ENCODE results near the gene STXBP1. TPM values are rescaled to one million over a fixed set of nuclear protein-coding genes. Genes with fewer than 3 reads are reported as not detected.
A peak's percentile ranks its signal among the peaks of the same experiment; 100 is the strongest.

STXBP1 gene
- total RNA-seq, 4 donors from 2014 or later, result 17.2 to 34.0 (median 19.8) TPM

- H3K27me3 ChIP-seq, result no peaks in the 10 kb centered on the region
- H3K4me3 ChIP-seq, result peak overlapping the region in 2 of 4 donors; percentile 4 to 7
- no peak for DNase-seq (ENCODE audit: extremely low spot score)
- 66% methylated on average over 10 of the region's 10 CpGs for WGBS
- H3K36me3 ChIP-seq, result no peaks in the 10 kb centered on the region
- TF ChIP-seq EP300 (IDR thresholded peaks at IDR 0.05), result no peak
- H3K4me1 ChIP-seq, result peaks cover 9 to 23% (median 14%) of the 10 kb centered on the region in 4 donors
- intact Hi-C loops (cut with DNase I), result no loop called here
- peak overlapping the region; percentile 34 to 43 (median 38) for H3K27ac ChIP-seq (replicated peaks in 1 of 4)
- no peaks in the 10 kb centered on the region for H3K9me3 ChIP-seq
Measured at GRCh38 chr9:127642082-127642740, 30.1 kb downstream of the STXBP1 start.

- no peaks in the 10 kb centered on the region for H3K27me3 ChIP-seq
- intact Hi-C loops (cut with DNase I), result no loop called here
- no peak overlapping the region for H3K4me3 ChIP-seq
- no peaks in the 10 kb centered on the region for H3K36me3 ChIP-seq
- 90% methylated on average over 7 of the region's 8 CpGs for WGBS
- H3K9me3 ChIP-seq, result no peaks in the 10 kb centered on the region
- no peak for DNase-seq (ENCODE audit: extremely low spot score)
- H3K4me1 ChIP-seq, result peaks cover 4 to 15% (median 7%) of the 10 kb centered on the region in 4 donors
- TF ChIP-seq CTCF (IDR thresholded peaks at IDR 0.05) (no peak), POLR2AphosphoS5 (IDR thresholded peaks at IDR 0.05) (no peak), POLR2A (IDR thresholded peaks at IDR 0.05; ENCODE audit: low read depth) (no peak), EP300 (IDR thresholded peaks at IDR 0.05) (no peak)
- H3K27ac ChIP-seq (replicated peaks in 1 of 4), result no peak overlapping the region
Measured at GRCh38 chr9:127644146-127644827, 32.2 kb downstream of the STXBP1 start.

GRCh38 chr9:127644943-127645342 lies 32.9 kb downstream of the STXBP1 start:
- no peak for TF ChIP-seq POLR2A (IDR thresholded peaks at IDR 0.05; ENCODE audit: low read depth)
- no peak for TF ChIP-seq CTCF (IDR thresholded peaks at IDR 0.05)
- no peak for TF ChIP-seq EP300 (IDR thresholded peaks at IDR 0.05)
- TF ChIP-seq POLR2AphosphoS5 (IDR thresholded peaks at IDR 0.05), result no peak
- no peaks in the 10 kb centered on the region for H3K36me3 ChIP-seq
- intact Hi-C loops (cut with DNase I), result no loop called here
- H3K4me3 ChIP-seq, result no peak overlapping the region
- 81% methylated on average over 4 of the region's 4 CpGs for WGBS
- H3K4me1 ChIP-seq, result peaks cover 4 to 15% (median 7%) of the 10 kb centered on the region in 4 donors
- no peak for DNase-seq (ENCODE audit: extremely low spot score)
- H3K9me3 ChIP-seq, result no peaks in the 10 kb centered on the region
- H3K27me3 ChIP-seq, result no peaks in the 10 kb centered on the region
- H3K27ac ChIP-seq (replicated peaks in 1 of 4), result no peak overlapping the region

- intact Hi-C loops (cut with DNase I), result no loop called here
- 82% methylated on average over 3 of the region's 3 CpGs for WGBS
Measured at GRCh38 chr9:127647451-127647850, 35.4 kb downstream of the STXBP1 start.

GRCh38 chr9:127650518-127650917 lies 38.4 kb downstream of the STXBP1 start:
- 80% methylated on average over 3 of the region's 3 CpGs for WGBS
- H3K27ac ChIP-seq (replicated peaks in 1 of 4), result no peak overlapping the region
- DNase-seq (ENCODE audit: extremely low spot score), result no peak
- H3K4me3 ChIP-seq, result no peak overlapping the region
- no peaks in the 10 kb centered on the region for H3K4me1 ChIP-seq
- H3K27me3 ChIP-seq, result no peaks in the 10 kb centered on the region
- TF ChIP-seq EP300 (IDR thresholded peaks at IDR 0.05) (no peak), CTCF (IDR thresholded peaks at IDR 0.05) (no peak), POLR2A (IDR thresholded peaks at IDR 0.05; ENCODE audit: low read depth) (no peak), POLR2AphosphoS5 (IDR thresholded peaks at IDR 0.05) (no peak)
- no peaks in the 10 kb centered on the region for H3K9me3 ChIP-seq
- intact Hi-C loops (cut with DNase I), result no loop called here
- peaks cover 15 to 39% (median 26%) of the 10 kb centered on the region in 4 donors for H3K36me3 ChIP-seq

More at GRCh38 chr9:127647451-127647850, 35.4 kb downstream of the STXBP1 start:
- Histone ChIP-seq H3K27me3 (no peaks in the 10 kb centered on the region), H3K9me3 (no peaks in the 10 kb centered on the region), H3K4me3 (no peak overlapping the region), H3K27ac (replicated peaks in 1 of 4) (no peak overlapping the region), H3K4me1 (peaks cover 0 to 12% (median 2%) of the 10 kb centered on the region in 4 donors), H3K36me3 (peaks cover 0 to 10% (median 7%) of the 10 kb centered on the region in 4 donors)
- TF ChIP-seq POLR2AphosphoS5 (IDR thresholded peaks at IDR 0.05), result no peak
- DNase-seq (ENCODE audit: extremely low spot score), result no peak
